HT1080 (cell line): ENCODE results near the gene NLRP6. TPM values are rescaled to one million over a fixed set of nuclear protein-coding genes. Genes with fewer than 3 reads are reported as not detected.
A peak's percentile ranks its signal among the peaks of the same experiment; 100 is the strongest.
"Not testable (repeated sequence)": the region's sequence is repeated elsewhere in the genome, so short reads cannot be mapped to it uniquely, and the experiment has no call there.

Experiments used
- DNase-seq: peaks from one replicate; pipeline ENCODE4 v3.0.0-alpha.2; 2015; ENCODE audit warnings: low read depth
- polyA plus RNA-seq, 2 experiments: library from polyadenylated mRNA; depleted of rRNA; stranded (reverse); fragments of >200 nt; gene quantifications; 2 replicates each; pipeline ENCODE4 v1.2.3, GENCODE V29; 2015
- total RNA-seq: library from RNA; depleted of rRNA; stranded (reverse); fragments of >200 nt; shearing (Covaris generic); gene quantifications from 2 replicates; pipeline ENCODE4 v1.2.3, GENCODE V29; 2014; rRNA removed

The NLRP6 gene
- total RNA-seq, result not detected in 2 replicates
- polyA plus RNA-seq (2015; cell fraction: cytosol; rRNA removed), result not detected in 2 replicates
- not detected in 2 replicates for polyA plus RNA-seq (2015; cell fraction: nucleus; rRNA removed)

DNA sequence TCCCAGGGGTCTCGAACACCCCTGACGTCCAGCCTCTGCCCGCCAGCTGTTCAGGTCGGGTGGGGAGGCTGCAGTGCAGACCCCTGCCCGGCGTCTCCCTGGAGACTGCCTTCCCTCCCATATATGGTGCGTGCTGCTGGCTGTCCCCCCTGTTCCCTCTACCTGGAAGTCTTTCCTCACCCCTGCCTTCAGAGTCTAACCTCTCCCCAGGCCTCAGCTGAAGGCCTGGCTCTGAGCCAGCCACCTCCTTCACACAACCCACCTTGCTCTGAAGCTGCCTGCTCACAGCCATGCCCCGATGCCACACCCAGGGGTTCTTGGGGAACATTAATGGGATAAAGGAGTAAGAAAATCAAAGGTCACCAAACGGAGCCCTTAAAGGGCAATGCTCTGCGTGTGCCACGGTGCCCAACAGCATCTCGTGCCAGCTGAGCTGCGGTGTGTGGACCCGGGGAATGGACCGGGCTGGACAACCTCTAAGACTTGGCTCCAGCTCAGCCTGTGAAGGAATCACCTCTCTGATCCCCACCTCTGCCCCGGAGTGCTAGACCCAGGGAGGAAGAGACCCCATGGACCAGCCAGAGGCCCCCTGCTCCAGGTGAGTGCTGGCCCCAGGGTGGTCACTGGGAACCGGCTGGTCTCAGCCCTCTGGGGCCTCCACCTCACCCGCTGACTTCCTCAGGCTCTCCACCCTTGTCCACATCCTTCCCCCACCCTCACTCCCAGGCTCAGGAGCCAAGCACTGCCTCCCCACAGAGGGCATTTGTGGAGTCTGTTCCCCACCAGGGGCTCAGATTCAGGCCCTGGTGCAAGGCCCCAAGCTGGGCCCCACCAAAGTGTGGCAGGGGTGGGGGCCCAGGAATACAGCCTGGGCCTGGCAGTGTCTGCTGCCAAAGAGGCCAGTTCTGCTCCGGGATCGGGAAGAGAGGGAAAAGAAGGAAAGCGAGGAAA, at the start of gene NLRP6:
Gene NLRP6, plus strand, starts transcription at position 407 of the 951 bp plus-strand sequence. Its CDS starts 163 bp downstream, at position 570.
- no peak for DNase-seq

DNA sequence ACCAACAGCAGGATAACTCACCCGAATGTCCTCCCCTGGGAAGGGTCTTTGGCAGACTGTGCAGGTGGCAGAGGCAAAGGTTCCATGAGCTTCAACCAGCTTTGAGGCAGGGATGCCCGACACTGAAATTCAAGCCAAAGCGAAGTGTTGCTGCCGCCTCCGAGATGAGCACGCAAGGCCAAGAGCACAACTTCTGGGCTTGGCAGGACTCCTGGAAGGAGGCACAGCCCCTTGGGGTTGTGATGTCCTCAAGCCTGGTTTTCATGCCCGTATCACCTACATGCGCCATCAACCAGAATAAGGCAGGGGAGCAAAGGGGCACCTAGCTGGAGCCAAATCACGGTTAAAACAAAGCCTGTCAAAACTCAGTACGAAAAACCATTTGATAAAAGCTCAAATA, 47.8 kb upstream of the NLRP6 start:
- no peak for DNase-seq

DNA sequence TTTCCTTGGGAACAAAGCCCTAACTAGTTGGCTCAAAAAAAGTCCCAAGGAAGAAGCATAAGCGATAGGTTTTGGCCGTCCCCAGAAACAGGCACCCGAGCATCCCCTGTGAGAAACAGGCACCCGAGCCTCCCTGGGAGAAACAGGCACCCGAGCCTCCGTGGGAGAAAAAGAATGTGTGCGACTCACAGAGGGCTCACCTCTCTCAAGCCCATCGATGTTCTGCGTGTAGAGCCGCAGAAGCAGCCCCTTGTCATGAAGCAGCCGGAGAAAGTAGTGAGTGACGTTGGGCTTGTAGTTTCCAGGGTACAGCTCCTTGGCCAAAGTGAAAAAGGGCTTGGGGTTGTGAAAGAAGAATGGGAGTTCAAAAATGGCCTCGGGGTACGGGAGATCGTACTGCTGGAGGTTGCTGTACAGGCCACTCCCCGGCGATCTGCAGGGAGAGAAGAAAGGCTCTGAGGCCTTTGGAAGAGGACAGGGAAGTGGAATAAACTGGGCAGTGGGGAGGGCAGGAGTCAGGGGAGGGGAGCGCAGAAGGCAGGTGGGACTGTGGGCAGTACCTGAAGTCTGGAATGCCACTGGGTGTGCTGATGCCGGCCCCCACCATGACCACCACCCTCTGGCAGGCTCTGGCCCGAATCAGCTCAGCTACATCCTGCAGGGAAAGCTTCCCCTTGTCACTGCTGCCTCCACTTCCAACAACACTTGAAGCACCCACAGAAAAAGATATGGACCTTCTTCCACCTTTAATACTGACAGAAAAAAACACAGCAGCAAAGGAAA, 45.2 kb upstream of the NLRP6 start:
- DNase-seq, result no peak

DNA sequence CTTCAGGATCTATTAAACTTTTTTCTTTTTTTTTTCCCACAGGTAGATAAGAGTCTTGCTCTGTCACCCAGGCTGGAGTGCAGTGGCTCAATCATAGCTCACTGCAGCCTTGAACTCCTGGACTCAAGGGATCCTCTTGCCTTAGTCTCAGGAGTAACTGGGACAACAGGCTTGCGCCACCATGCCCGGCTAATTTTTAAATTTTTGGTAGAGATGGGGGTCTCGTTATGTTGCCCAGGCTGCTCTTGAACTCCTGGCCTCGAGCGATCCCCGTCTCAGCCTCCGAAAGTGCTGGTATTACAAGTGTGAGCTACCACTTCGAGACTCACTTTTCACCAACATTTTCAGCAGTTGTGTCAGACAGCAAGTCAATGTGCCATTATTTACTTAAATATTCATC, 43.0 kb upstream of the NLRP6 start:
- DNase-seq, result no peak

DNA sequence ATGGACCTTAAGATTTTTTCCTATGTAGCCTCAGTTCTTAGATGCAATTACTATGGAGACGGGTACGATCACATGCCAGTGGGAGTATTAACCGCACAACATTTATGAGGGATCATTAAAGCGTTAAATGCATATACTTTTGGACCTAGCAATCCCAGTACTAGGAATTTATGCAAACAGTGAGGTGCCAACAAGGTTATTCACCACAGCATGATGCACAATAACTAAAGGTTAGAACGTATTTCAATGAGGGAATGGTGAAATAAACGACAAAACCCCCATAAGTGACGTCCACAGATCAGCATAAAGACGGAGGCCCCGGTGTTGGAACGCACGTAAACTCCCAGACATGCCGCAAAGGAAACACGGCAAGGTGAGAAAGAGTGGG, 42.6 kb upstream of the NLRP6 start:
- no peak for DNase-seq

DNA sequence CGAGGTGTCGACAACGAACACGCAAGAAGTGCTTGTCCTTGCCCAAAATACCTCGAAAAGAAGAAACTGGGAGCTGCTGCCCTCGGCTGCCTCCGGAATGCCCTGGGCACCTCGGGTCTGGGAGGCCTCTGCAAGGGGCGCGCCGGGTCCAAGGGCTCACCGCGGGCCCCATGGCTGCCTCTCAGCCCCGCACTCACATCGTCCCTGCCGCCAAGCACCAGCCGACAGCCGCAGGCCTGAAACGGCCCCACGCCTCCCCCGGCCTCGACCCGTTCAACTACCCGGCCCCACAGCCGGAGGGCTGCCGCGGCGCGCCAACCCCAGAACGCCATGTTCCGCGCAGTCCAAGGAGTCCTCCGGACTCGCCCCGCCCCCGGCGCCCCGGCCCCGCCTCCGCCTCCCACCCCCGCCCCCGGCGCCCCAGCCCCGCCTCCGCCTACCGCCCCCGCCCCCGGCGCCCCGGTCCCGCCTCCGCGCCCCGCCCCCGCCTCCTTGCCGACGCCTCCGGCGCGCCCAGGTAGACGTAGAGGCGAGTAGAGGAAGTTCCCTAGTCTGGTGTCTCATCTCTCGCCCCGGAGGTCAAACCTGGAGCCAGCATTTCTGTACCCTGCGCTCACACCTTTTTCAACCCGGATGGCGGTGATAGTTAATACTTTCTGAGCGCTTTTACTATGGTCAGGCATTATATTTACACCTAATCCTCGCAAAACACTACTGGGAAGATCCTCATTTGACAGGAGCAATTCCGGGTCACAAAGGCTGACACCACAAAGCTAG, 42.0 kb upstream of the NLRP6 start, which contains the start of gene SIRT3:
Gene SIRT3, minus strand, starts transcription at position 346 of the 777 bp plus-strand sequence. Its CDS starts 14 bp downstream, at position 332.
- DNase-seq, result peak; percentile 54

DNA sequence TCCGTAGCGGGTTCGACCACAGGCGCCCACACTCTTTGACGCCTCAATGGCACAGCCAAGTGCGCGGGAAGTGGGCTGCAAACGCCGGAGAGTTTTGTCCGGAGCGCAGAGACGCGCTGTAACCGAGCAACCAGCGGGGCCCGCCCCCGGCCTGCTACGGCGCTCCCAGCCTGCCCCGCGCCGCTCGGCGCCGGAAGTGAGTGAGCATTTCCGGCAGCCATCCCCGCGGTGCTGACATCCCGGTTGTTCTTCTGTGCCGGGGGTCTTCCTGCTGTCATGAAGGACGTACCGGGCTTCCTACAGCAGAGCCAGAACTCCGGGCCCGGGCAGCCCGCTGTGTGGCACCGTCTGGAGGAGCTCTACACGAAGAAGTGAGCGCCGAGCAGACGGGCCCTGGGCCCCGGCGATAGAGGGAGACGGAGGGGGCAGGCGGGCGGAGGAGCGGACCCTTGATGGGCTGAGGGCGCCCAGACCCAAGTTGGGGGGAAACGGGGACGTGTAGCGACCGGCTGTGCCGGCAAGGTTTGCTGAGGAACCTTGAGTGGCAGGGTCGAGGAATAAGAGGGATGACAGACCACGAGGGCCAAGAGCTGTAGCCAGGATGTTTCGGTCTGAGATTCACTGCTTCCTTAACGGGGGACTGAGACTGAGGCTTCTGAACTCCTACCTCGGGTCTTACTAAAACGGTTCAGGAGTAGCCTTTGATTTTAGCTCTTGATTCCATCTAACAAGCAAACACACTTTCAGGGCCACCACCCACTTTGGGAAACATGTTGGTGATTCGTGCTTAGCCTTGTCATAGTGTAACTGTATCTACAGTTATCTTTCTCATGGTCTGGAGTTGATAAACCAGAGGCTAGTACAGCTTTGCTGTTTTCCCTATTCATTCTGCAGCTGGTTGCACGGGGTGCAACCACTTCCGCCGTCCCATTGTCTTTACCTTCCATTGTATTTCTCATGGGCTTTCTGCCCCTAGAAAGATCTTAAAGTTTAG, 41.1 kb upstream of the NLRP6 start, which contains the start of gene PSMD13:
Gene PSMD13, plus strand, starts transcription at position 203 of the 994 bp plus-strand sequence. Its CDS starts 74 bp downstream, at position 277.
- peak; percentile 82 for DNase-seq

DNA sequence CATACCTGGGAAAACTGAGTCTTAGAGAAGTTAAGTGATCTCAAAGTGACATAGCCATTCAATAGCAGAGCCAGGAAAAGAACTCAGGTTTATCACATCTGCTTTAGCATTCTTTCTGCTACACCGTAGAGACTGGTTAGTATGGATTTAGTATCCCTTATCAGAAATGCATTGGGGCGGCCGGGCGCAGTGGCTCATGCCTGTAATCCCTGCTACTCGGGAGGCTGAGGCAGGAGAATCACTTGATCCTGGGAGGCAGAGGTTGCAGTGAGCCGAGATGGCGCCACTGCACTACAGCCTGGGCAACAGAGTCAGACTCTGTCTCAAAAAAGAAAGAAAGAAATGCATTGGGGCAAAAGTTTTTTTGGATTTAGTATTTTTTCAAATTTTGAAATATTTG, 39.9 kb upstream of the NLRP6 start:
- not testable (repeated sequence) for DNase-seq

DNA sequence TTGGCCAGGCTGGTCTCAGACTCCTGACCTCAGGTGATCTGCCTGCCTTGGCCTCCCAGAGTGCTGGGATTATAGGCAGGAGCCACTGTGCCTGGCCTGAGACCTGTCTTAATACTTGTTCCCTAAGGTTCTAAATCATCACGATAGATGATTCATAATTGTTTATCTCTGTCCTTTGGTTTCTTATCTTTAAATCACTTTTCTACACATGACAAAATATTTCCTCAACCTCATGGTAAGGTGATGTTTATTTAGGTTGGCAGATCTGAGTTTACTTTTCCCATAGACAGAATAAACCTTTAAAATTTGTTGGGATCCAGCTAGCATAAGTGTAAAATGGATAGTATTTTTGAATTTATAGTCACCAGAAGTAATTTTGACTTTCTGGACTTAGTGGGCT, 37.9 kb upstream of the NLRP6 start:
- no peak for DNase-seq

DNA sequence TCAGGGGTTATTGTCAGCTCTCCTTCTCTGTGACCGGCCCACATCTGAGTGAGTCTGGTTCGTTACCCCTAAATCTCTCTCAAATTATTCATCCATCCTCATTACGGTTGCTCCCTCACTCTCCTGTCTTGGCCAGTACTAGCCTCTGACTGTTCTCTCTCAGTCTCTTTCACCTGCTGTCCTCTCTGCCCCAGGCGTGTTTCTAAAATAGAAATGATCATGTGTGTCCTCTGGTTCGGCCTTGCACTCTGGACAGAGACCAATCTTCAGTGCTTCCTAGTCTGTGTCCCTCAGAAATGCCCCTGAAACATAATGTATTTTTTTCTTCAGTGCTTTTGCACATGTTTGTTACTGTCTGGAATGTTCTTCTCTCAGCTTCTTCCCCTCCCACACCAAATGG, 36.6 kb upstream of the NLRP6 start:
- no peak for DNase-seq

DNA sequence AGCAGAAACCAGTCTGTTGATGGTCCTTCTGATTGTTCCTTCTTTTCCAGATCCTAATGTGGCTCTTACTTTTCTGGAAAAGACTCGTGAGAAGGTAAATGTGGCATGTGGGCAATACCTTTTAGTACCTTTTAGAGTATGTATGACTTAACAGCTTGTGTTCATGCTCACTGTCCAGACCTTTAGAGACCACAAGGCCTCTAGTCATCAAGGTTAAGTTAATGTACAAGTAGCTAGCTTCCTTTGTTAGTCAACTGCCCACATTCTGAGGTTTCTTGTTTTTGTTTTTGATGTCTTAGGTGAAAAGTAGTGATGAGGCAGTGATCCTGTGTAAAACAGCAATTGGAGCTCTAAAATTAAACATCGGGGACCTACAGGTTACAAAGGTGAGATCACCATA, 33.8 kb upstream of the NLRP6 start:
- no peak for DNase-seq

DNA sequence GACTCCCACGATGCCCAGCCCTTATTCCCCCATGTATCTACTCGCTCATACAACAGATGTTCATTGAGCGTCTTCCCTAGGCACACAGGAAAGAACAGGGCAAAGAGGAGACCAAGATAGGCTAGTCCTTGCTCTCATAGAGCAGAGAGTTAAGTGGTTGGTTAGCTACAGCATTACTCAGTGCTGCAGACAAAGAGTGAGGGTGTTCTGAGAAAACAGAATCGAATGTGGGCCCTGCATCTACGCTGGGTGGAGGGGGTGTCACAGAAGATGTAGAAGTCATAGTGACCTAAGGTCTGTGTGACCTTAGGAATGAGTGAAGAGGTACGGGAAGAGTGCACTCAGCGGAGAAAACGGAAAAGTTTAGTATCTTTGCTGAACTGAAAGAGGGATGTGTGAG, 29.1 kb upstream of the NLRP6 start:
- no peak for DNase-seq

DNA sequence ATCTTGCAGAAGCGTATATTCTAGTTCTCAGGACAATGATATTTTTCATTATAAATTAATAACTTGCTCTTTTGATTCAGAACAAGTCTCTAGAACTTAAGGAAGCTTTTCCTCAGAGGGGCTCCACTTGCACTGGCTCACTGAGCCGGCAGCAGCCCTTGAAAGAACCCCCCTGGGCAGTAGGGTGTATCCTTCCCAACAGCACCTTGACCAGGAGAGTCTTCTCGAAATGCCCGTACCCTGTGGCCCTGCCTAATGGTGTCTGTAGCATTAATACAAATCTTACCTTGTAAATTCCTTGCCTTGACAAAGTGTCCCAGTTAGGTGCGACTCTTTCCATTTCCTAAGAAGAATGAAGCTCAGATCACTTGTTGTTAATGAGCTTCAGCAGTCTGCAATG, 27.9 kb upstream of the NLRP6 start:
- no peak for DNase-seq

DNA sequence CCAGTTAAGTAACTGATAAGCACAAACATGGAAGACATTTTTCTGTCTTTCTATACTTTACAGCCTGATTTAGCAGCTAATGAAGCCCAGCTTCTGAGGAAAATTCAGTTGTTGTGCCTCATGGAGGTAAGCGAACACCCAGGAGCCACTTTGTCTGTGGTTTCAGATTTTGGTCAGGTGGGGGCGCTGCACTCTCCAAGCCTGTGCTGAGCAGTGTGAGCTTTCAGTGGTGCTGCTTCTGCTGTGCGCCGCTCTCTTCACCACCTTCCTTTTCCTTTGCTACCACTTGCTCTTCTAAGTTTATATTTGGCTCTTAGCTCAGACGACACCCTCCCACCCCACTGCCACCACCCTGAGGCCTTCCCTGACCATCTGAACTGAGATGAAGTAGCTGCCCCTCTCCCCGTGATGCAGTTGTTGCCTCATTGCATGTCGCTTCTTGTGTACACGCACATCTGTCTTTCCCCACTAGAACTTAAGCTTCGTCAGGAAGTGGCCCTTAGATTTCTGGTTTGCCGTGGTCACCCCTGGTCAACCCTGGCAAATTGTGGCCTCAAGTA, 27.4 kb upstream of the NLRP6 start:
- peak; percentile 32 for DNase-seq

DNA sequence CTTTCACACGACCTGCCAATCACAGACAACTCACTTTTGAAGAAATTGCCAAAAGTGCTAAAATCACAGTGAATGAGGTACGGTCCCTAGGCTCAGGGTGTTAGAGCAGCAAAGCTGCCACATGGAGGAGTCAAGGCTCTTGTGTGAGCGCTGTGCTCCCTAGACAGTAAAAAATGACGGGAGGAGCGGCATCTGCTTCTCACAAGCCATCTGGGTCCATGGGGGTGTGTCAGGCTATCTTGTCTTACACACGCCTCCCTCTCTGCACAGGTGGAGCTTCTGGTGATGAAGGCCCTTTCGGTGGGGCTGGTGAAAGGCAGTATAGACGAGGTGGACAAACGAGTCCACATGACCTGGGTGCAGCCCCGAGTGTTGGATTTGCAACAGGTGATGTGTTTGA, 26.7 kb upstream of the NLRP6 start:
- no peak for DNase-seq

DNA sequence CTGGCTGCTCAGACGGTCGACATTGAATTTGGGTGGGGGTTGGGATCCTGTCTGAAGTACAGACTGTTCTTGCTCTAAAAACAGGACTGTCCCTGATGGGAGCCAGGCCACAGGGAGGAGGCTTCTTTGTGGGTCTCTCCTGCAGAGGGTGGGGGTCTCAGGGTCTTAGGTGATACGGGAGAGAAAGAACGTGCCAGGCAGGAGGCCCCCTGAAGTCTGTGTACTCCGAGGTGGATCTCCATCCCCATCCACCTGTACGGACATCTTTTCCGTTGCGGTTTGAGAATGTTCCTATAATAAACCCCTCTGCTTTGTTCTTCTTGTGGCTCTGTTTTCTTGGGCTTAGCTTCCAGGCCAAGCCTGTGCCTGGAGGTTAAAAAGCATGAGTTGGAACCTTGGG, 25.5 kb upstream of the NLRP6 start:
- DNase-seq, result no peak

DNA sequence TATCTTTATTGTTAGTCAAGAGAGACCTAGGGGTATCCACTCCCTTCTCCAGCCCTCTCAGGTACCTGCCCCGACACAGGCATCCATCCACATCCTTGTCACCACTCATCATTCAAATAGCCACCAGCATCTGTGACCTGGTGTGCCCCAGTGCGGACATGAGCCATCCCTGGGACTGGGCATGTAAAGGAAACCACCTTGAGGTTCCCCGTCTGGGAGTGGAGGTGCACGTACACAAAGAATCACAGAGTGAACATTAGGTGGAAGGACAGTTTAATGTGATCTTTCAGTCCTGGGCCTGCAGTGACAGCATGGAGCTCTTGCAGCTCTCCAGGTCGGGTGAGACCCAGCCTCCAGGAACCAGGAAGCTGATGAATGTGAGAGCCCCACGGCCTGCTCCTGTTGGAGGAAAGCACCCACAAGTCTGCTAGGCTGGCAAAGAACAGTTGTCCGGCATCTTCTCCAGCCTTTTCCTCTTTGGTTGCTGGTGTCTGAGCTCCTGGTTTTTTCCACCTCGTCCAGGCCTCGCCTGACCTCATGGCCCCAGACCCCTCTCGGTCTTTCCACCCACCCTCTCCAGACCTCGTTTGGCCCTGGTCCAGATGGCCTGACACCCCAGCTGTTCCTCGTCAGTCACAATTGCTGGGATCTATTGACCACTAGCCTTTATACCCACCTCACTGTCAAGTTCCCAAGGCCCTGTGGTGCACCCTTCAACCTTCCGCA, 24.9 kb upstream of the NLRP6 start:
- no peak for DNase-seq

DNA sequence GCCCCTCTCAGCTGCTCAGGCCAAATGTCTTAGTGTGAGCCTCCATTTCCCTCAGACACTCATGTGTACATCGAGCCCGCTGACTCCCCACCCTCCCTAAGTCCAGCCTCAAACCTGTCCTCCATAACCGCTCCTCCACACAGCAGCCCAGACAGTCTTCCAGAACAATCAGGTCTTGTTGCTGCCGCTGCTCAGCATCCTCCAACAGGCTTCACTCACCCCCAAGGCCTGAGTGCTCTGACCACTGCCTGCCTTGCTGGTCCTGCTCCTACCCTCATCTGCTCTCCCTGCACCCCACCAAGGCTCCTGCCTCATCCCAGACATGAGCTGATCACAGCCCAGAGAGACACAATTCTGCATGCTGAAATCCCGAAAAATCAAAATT, 24.3 kb upstream of the NLRP6 start:
- no peak for DNase-seq

DNA sequence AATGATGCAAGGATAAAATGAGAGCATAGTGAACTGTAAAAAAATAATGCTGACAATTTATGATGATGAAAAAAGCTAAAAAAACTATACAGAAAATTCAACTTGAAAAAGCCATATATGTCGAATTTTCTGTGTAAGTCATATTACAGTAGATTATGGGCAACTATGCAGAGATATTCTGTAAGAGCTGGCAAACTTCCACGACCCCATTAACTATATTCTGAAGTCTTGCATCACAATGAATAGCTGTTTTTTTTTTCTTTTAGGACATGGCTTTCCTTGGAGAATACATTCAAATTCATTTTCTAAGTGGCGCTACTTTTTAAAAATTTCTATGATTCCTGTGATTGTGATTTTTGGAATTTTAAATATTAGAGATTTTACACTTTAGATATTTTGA, 23.0 kb upstream of the NLRP6 start:
- no peak for DNase-seq
